LNCAP (cell line): ENCODE results near the gene PCP2.

ENCODE experiments used
- TF ChIP-seq, protein P1 (sequence below): fragments of 450-650 bp; IDR thresholded peaks from 2 replicates; pipeline ENCODE4 v1.5.1; 2017; ENCODE audit warnings: mild to moderate bottlenecking

PCP2 gene

GRCh38 chr19:7677669-7678311 is 44.3 kb upstream of the PCP2 start:
- TF ChIP-seq, protein P1, sequence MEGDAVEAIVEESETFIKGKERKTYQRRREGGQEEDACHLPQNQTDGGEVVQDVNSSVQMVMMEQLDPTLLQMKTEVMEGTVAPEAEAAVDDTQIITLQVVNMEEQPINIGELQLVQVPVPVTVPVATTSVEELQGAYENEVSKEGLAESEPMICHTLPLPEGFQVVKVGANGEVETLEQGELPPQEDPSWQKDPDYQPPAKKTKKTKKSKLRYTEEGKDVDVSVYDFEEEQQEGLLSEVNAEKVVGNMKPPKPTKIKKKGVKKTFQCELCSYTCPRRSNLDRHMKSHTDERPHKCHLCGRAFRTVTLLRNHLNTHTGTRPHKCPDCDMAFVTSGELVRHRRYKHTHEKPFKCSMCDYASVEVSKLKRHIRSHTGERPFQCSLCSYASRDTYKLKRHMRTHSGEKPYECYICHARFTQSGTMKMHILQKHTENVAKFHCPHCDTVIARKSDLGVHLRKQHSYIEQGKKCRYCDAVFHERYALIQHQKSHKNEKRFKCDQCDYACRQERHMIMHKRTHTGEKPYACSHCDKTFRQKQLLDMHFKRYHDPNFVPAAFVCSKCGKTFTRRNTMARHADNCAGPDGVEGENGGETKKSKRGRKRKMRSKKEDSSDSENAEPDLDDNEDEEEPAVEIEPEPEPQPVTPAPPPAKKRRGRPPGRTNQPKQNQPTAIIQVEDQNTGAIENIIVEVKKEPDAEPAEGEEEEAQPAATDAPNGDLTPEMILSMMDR, result no peak

- TF ChIP-seq, protein P1, result no peak
Measured at GRCh38 chr19:7676854-7677253, 43.3 kb upstream of the PCP2 start, which contains the start of gene MCEMP1. MCEMP1 (plus strand) TSS chr19:7677090; CDS start chr19:7677121, 31 bp downstream.

DNA sequence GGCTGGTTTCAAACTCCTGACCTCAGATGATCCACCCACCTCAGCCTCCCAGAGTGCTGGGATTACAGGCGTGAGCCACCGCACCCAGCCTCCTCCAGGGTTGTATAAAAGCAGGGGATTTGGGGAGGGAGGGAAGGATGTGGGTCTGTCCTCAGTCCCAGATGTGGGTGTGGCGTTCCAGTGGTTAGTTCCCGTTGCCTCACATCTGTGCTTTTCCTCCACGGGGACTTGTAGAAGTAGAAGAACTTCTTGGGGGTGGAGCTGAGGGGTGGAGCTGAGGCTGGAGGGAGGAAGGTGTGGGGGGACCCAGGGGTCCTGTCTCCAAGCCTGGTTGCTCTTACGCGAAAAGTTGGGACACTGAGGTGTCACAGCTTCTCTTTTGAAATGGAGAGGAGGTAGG is 42.9 kb upstream of the PCP2 start:
- TF ChIP-seq, protein P1, result no peak

DNA sequence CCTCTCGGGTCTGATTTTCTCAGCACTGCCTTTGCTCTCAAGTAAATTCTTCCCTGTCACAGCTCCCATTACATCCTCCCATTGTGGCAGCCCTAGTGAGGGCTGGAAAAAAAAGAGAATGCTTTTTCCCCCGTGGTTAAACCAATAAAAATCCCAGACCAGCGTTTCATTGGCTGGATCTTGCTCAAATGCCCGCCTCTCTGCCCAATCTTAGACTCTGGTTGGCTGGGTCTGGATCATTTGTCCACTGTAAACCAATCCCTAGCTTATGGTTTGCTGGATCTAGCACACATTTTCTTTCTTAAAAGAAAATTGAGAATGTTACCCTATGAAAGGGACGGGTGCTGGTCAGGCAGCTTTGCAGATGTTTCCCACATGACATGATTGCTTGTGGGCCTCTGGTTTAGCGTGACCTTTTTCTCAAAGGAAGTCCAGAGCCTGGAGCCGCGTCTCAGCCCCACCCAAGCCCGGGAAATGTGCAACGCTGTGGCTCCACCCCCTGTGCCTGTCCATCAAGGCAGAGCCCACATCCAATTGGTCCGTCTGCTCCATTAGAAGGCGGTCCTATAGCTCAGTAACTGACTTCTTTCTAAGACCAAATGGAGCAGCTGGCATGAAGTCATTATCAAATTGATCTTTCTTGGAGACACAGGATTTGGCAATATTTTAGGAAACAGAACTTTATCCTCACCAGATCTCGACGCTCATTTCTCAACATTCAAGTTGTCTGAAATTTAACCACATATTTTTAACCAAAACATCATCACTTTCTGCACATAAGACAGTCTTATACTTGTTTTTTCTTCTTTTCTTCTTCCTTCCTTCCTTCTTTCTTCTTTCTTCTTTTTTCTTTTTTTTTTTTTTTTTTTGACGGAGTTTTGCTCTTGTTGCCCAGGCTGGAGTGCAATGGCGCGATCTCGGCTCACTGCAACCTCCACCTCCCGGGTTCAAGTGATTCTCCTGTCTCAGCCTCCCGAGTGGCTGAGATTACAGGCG is 40.8 kb upstream of the PCP2 start:
- TF ChIP-seq, protein P1, result no peak

DNA sequence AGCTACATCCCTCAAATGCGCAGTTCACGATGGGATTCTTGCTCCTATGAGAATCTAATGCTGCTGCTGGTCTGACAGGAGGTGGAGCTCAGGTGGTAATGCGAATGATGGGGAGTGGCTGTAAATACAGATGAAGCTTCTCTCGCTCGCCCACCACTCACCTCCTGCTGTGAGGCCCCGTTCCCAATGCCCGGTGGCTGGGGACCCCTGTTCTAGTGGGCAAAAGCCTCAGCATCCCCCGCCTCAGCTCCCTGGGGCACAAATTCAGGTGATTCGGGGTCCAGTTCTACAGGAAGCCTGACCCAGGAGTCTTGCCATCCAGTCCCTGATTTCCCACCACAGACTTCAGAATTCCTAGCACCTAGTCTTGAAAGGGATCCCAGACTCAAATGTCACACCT is 39.0 kb upstream of the PCP2 start:
- TF ChIP-seq, protein P1, result no peak

DNA sequence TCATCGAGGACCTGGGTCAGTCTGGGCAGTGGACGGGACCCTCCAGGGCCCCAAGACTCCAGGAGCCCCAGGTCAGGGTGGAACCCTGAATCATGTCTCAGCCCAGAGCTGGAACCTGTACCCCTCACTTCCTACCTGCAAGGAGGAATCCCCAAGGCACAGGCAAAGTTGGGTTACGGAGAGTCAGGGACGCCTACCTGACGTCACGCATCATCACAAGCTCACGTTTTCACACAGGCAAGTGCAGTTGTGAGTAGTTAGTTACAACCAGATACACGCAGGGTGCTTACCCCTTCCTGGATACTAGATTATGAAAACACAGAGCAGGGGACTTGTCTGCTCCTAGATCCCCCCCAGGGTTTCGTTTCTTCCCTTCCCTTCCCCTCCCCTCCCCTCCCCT is 37.3 kb upstream of the PCP2 start:
- TF ChIP-seq, protein P1, result no peak

DNA sequence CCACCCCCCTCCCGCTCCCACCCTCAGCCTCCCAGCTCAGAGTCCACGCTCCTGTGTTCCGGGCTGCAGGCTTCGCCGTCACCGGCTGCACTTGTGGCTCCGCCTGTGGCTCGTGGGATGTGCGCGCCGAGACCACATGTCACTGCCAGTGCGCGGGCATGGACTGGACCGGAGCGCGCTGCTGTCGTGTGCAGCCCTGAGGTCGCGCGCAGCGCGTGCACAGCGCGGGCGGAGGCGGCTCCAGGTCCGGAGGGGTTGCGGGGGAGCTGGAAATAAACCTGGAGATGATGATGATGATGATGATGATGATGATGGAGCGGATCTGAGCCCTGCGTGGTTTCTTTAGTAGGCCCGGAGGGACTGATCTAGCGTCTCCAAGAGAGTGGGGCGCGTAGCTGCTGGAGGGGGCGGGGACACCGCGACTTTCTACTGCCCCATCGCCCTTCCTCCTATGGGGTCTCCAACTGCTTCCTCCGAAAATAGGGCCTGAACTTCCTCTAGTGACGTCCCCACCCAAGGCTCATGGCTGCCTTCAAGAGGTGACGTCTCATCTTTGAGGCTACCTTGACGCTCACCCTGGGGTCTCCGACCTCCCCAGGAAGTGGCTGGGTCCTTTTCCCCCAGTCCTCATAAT is 36.7 kb upstream of the PCP2 start:
- TF ChIP-seq, protein P1, result no peak
